Measurements from ENCODE around the gene ABRACL.

DNA sequence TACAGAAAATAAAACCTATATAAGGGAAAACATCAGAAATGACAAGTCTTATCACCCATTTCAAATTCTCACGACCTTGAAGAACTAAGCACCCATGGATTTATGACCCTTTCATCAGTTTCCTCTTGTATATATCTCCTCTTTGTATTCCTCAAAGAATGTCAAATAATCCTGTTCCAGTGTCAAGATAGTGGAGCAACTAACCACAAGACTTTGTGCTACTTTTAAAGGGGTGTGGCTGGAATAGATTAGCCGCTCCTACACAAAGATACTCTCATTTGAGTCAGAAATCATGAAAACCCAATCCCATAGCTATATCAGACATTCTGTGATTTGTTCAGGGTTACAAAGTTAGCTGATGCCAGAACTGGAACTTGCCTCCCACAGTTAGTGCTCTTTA is 47.1 kb upstream of the ABRACL start:
- TF ChIP-seq CTCF (IDR thresholded peaks at IDR 0.05; ENCODE audit: low read depth, low read length): no peak
- TF ChIP-seq EZH2phosphoT487 (IDR thresholded peaks at IDR 0.05; ENCODE audit: low read depth): no peak
